Measurements from ENCODE around the gene TOMM20.

Gene TOMM20

DNA sequence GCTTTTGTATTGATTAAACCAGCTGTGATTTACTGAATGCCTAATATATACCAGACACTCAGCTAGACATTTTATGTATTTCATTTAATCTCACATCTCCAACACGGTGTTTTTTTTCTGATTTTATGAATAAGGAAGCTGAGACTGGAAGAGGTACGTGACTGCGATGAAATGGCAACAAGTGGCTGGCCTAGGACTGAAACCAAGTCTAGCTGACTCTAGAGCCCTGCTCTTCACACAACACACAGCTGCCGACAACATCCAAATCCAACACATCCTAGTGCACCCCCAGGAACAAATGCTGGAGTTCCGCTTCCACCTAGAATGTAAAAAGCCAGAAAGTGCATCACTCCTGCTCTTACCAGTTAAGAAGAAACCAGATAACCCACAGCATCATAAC lies 10.7 kb upstream of the TOMM20 start:
- Histone ChIP-seq H3K36me3 (ENCODE audit: control insufficient read depth, insufficient read depth, low read length) (no peaks in the 10 kb centered on the region), H3K9ac (no peak overlapping the region), H3K4me3 (ENCODE audit: low read depth, low read length) (no peak overlapping the region), H3K9me3 (ENCODE audit: control insufficient read depth, low read length) (no peaks in the 10 kb centered on the region), H3K27ac (no peak overlapping the region), H2AFZ (no peak overlapping the region), H3K79me2 (no peaks in the 10 kb centered on the region), H3K4me1 (no peaks in the 10 kb centered on the region), H3K4me2 (ENCODE audit: low read length) (no peak overlapping the region), H3K27me3 (ENCODE audit: control insufficient read depth, insufficient read depth, low read length) (no peaks in the 10 kb centered on the region)
- TF ChIP-seq, protein P1, sequence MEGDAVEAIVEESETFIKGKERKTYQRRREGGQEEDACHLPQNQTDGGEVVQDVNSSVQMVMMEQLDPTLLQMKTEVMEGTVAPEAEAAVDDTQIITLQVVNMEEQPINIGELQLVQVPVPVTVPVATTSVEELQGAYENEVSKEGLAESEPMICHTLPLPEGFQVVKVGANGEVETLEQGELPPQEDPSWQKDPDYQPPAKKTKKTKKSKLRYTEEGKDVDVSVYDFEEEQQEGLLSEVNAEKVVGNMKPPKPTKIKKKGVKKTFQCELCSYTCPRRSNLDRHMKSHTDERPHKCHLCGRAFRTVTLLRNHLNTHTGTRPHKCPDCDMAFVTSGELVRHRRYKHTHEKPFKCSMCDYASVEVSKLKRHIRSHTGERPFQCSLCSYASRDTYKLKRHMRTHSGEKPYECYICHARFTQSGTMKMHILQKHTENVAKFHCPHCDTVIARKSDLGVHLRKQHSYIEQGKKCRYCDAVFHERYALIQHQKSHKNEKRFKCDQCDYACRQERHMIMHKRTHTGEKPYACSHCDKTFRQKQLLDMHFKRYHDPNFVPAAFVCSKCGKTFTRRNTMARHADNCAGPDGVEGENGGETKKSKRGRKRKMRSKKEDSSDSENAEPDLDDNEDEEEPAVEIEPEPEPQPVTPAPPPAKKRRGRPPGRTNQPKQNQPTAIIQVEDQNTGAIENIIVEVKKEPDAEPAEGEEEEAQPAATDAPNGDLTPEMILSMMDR (IDR thresholded peaks at IDR 0.05) = no peak

DNA sequence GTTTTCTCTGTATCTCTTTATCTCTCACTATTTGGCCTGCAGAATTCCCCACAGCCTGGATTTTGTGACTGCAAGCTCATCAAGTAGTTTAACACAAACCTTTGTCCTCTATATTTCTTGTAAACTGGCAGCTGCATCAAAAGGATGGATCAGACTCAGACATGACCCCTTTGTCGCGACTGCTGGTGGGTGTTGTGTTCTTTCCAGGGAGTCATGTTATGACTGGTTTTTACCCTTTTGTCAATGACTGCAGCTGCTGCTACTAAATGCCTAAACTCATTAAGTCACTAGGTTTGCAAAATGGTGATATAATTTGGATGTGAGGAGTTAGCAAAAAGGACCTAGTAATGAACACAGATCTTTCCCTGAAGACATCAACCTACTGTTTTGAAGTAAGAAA lies 10.2 kb upstream of the TOMM20 start:
- H3K4me1 ChIP-seq = no peaks in the 10 kb centered on the region
- no peak overlapping the region for H3K4me2 ChIP-seq (ENCODE audit: low read length)
- no peaks in the 10 kb centered on the region for H3K27me3 ChIP-seq (ENCODE audit: control insufficient read depth, insufficient read depth, low read length)
- H3K27ac ChIP-seq = no peak overlapping the region
- no peaks in the 10 kb centered on the region for H3K36me3 ChIP-seq (ENCODE audit: control insufficient read depth, insufficient read depth, low read length)
- H3K9me3 ChIP-seq (ENCODE audit: control insufficient read depth, low read length) = no peaks in the 10 kb centered on the region
- TF ChIP-seq, protein P1 (IDR thresholded peaks at IDR 0.05) = no peak
- no peak overlapping the region for H3K9ac ChIP-seq
- no peaks in the 10 kb centered on the region for H3K79me2 ChIP-seq
- no peak overlapping the region for H2AFZ ChIP-seq
- H3K4me3 ChIP-seq (ENCODE audit: low read depth, low read length) = no peak overlapping the region

DNA sequence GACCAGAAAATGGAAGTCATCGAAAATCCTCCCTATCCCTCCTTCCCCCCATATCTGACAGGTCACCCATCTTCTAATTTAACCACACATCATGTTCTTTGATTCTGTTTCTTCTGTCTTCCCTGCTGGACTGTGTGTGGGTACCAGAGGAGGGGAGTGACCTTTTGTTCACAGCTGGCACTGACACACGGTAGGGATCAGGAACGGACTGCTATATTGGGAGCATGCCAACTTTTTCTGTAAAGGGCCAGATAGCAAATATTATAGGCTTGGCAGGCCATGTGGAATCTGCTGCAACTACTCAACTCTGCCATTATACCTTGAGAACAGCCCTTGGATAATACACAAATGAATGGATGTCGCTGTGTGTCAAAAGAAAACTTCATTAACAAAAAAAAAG lies 7.5 kb upstream of the TOMM20 start:
- Histone ChIP-seq H3K36me3 (ENCODE audit: control insufficient read depth, insufficient read depth, low read length) (no peaks in the 10 kb centered on the region), H3K27ac (no peak overlapping the region), H3K9me3 (ENCODE audit: control insufficient read depth, low read length) (no peaks in the 10 kb centered on the region), H2AFZ (no peak overlapping the region), H3K4me2 (ENCODE audit: low read length) (no peak overlapping the region), H3K27me3 (ENCODE audit: control insufficient read depth, insufficient read depth, low read length) (no peaks in the 10 kb centered on the region), H3K79me2 (no peaks in the 10 kb centered on the region), H3K9ac (no peak overlapping the region), H3K4me3 (ENCODE audit: low read depth, low read length) (no peak overlapping the region), H3K4me1 (no peaks in the 10 kb centered on the region)
- TF ChIP-seq, protein P1 (IDR thresholded peaks at IDR 0.05) = no peak

DNA sequence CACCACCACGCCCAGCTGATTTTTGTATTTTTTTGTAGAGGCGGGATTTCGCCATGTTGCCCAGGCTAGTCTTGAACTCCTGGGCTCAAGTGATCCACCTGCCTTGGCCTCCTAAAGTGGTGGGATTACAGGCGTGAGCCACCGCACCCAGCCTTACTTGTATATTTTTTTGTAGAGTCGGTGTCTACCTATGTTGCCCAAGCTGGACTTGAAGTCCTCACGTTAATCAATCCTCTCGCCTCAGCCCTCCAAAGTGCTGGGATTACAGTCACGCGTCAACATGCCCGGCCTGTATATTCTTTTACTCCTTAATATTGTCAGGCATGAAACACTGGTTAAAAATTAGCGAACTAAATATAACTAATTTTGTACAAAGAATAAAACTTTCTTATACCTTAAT lies 5.5 kb upstream of the TOMM20 start:
- Histone ChIP-seq H3K4me1 (no peaks in the 10 kb centered on the region), H3K27ac (no peak overlapping the region), H3K36me3 (ENCODE audit: control insufficient read depth, insufficient read depth, low read length) (no peaks in the 10 kb centered on the region), H3K4me2 (ENCODE audit: low read length) (no peak overlapping the region), H3K27me3 (ENCODE audit: control insufficient read depth, insufficient read depth, low read length) (no peaks in the 10 kb centered on the region), H2AFZ (no peak overlapping the region), H3K9me3 (ENCODE audit: control insufficient read depth, low read length) (no peaks in the 10 kb centered on the region), H3K79me2 (no peaks in the 10 kb centered on the region), H3K9ac (no peak overlapping the region), H3K4me3 (ENCODE audit: low read depth, low read length) (no peak overlapping the region)
- TF ChIP-seq, protein P1 (IDR thresholded peaks at IDR 0.05) = no peak

DNA sequence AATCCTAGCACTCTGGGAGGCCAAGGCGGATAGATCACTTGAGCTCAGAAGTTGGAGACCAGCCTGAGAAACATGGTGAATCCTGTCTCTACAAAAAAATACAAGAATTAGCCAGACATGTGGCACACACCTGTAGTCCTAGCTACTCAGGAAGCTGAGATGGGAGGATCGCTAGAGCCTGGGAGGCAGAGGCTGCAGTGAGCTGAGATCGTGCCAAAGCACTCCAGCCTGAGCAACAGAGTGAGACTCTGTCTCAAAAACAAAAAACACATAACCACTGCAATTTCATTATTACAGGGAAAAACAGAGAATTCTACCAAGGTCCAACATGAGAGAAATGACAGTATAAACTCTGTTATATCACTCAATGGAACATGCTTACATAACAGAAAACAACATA lies 4.4 kb upstream of the TOMM20 start:
- Histone ChIP-seq H3K27me3 (ENCODE audit: control insufficient read depth, insufficient read depth, low read length) (no peaks in the 10 kb centered on the region), H3K4me1 (no peaks in the 10 kb centered on the region), H3K4me3 (ENCODE audit: low read depth, low read length) (no peak overlapping the region), H2AFZ (no peak overlapping the region), H3K9ac (no peak overlapping the region), H3K36me3 (ENCODE audit: control insufficient read depth, insufficient read depth, low read length) (no peaks in the 10 kb centered on the region), H3K4me2 (ENCODE audit: low read length) (no peak overlapping the region), H3K79me2 (peaks cover 5% of the 10 kb centered on the region), H3K9me3 (ENCODE audit: control insufficient read depth, low read length) (no peaks in the 10 kb centered on the region), H3K27ac (no peak overlapping the region)
- TF ChIP-seq, protein P1 (IDR thresholded peaks at IDR 0.05) = no peak
